HL-60 (cell line): ENCODE results near the gene ZNF146.

ENCODE experiments used
- CTCF ChIP-seq: IDR thresholded peaks from one replicate; pipeline ENCODE4 v1.5.1; 2011; ENCODE audit warnings: low read length, control low read depth, inconsistent platforms; ENCODE audit not compliant: insufficient read depth
- GABPA ChIP-seq: IDR thresholded peaks from 2 replicates; pipeline ENCODE4 v1.6.1; 2012; ENCODE audit warnings: low read depth

GRCh38 chr19:36252047-36252446 is 37.1 kb downstream of the ZNF146 start:
- TF ChIP-seq CTCF: no peak
- TF ChIP-seq GABPA: no peak
